Neural crest cell (in vitro differentiated cells): ENCODE measurements around the gene WDR27. TPM values are rescaled to one million over a fixed set of nuclear protein-coding genes. Genes with fewer than 3 reads are reported as not detected.

Experiments
- DNase-seq: peaks from one replicate; pipeline ENCODE4 v3.0.0; 2021; ENCODE audit warnings: low read depth, mixed read lengths, low spot score
- H3K27ac Mint-ChIP-seq: one replicate; pipeline ENCODE4 v1.8.0; 2021; ENCODE audit warnings: mild to moderate bottlenecking, mixed read lengths; ENCODE audit not compliant: unreplicated experiment
- H3K27me3 Mint-ChIP-seq: 2 replicates; pipeline ENCODE4 v1.8.0; 2021; ENCODE audit warnings: low read depth, mild to moderate bottlenecking, mixed read lengths
- H3K36me3 Mint-ChIP-seq: 2 replicates; pipeline ENCODE4 v1.8.0; 2021; ENCODE audit warnings: low read depth, mild to moderate bottlenecking, mixed read lengths
- H3K4me1 Mint-ChIP-seq: 2 replicates; pipeline ENCODE4 v1.8.0; 2021; ENCODE audit warnings: mixed read lengths
- H3K4me3 Mint-ChIP-seq: one replicate; pipeline ENCODE4 v1.8.0; 2021; ENCODE audit warnings: mild to moderate bottlenecking, mixed read lengths
- H3K9me3 Mint-ChIP-seq: 2 replicates; pipeline ENCODE4 v1.8.0; 2021; ENCODE audit warnings: mixed read lengths
- total RNA-seq: library from RNA; stranded (reverse); gene quantifications from 2 replicates; pipeline ENCODE4 v1.2.1, GENCODE V29; 2021
- TF ChIP-seq, protein P1 (sequence below): fragments of 200-600 bp; sonication (generic); conservative IDR thresholded peaks from 2 replicates; pipeline ENCODE4 v1.5.0; 2021; ENCODE audit warnings: antibody characterized with exemption, mild to moderate bottlenecking

Gene WDR27
- total RNA-seq, 1 donor from 2014 or later: 103 TPM

DNA sequence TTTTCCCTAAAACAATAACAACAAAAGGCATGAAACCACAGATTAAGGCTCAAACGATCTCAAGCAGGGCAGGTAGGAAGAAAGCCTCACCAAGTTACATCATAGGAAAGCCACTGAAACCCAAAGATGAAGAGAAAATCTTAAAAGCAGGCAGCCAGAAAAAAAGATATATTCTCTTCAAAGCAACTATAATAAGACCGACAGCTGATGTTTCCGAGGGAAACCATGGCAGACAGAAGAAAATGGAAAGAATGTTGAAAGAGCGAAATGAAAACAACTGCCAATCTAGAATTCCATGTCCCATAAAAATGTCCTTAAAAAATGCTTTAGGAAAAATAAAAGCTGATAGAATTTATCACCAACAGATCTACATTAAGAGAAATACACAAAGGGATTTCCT is 286.6 kb downstream of the WDR27 start:
- no peak for DNase-seq
- no peak overlapping the region for H3K27ac Mint-ChIP-seq
- H3K36me3 Mint-ChIP-seq: peaks cover 16% of the 10 kb centered on the region
- no peaks in the 10 kb centered on the region for H3K4me1 Mint-ChIP-seq
- TF ChIP-seq, protein P1, sequence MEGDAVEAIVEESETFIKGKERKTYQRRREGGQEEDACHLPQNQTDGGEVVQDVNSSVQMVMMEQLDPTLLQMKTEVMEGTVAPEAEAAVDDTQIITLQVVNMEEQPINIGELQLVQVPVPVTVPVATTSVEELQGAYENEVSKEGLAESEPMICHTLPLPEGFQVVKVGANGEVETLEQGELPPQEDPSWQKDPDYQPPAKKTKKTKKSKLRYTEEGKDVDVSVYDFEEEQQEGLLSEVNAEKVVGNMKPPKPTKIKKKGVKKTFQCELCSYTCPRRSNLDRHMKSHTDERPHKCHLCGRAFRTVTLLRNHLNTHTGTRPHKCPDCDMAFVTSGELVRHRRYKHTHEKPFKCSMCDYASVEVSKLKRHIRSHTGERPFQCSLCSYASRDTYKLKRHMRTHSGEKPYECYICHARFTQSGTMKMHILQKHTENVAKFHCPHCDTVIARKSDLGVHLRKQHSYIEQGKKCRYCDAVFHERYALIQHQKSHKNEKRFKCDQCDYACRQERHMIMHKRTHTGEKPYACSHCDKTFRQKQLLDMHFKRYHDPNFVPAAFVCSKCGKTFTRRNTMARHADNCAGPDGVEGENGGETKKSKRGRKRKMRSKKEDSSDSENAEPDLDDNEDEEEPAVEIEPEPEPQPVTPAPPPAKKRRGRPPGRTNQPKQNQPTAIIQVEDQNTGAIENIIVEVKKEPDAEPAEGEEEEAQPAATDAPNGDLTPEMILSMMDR: no peak
- no peaks in the 10 kb centered on the region for H3K27me3 Mint-ChIP-seq
- H3K4me3 Mint-ChIP-seq: no peak overlapping the region
- H3K9me3 Mint-ChIP-seq: peaks cover 24% of the 10 kb centered on the region

DNA sequence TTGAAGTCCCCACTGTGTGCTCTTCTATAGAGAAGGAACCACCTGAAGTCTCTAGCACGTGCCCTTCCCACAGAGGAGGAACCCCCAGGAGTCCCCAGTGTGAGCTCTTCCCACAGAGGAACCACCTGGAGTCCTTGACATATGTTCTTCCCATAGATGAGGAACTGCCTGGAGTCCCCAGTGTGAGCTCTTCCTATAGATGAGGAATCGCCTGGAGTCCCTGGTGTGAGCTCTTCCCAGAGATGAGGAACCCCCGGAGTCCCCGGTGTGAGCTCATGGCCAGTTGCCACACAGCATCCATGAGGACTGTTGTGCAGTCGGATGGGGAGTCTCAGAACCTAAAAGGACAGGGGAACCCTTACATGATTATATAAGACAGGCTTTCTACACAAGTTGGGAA is 290.1 kb downstream of the WDR27 start:
- peaks cover 27% of the 10 kb centered on the region for H3K9me3 Mint-ChIP-seq
- no peaks in the 10 kb centered on the region for H3K4me1 Mint-ChIP-seq
- DNase-seq: no peak
- peaks cover 21% of the 10 kb centered on the region for H3K36me3 Mint-ChIP-seq
- no peak overlapping the region for H3K4me3 Mint-ChIP-seq
- H3K27me3 Mint-ChIP-seq: no peaks in the 10 kb centered on the region
- H3K27ac Mint-ChIP-seq: no peak overlapping the region
- TF ChIP-seq, protein P1: no peak

DNA sequence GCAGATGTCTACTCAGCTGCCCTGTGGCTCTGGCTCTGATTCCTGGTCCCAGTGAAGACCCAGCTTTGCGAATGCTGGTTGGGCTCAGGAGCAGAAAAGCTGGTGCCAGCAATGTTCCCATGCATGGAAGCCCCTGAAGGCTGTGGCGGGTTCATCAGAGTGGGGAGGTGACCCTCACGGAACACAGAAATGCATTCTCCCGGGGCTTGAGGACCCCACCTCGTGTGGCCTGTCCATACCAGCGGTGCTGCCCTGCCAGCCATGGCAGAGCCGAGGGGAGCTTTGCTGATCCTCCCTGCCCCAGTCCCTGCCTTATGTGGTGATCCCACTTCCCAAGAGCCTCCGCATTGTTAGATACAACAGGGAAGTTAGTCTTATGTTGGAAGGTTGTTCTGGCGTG is 290.5 kb downstream of the WDR27 start:
- no peak for DNase-seq
- Mint-ChIP-seq H3K4me1 (no peaks in the 10 kb centered on the region), H3K27ac (no peak overlapping the region), H3K27me3 (no peaks in the 10 kb centered on the region), H3K36me3 (peaks cover 21% of the 10 kb centered on the region), H3K4me3 (no peak overlapping the region), H3K9me3 (peaks cover 27% of the 10 kb centered on the region)
- TF ChIP-seq, protein P1: no peak

DNA sequence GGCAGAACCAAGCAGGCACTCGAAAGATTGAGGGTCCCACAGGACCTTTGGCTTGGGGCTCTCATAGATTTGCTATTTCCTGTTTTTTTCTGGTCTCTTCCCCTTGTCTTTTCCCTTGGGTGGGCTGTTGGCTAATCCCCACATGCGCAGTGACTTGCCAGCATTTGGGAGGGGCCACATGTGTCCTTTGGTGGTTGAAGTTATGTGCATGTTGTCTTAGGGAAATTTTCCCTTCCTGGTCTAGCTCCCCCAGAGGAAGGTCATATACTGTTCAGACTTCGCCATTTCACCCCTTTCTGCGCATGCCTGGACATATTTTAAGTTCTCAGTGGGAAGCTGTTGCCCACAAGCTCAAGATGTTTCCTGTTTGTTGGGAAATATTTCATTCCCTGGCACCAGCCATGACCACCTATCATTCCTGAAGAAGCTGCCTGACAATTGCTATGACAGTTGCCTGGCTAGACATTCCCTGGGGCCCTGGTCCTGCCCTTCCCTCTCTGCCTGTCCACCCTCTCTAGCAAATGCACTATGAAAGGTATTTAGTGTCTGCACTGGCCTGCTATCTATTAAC is 292.0 kb downstream of the WDR27 start:
- TF ChIP-seq, protein P1: no peak
- no peak overlapping the region for H3K27ac Mint-ChIP-seq
- no peak overlapping the region for H3K4me3 Mint-ChIP-seq
- DNase-seq: no peak
- peaks cover 19% of the 10 kb centered on the region for H3K9me3 Mint-ChIP-seq
- no peaks in the 10 kb centered on the region for H3K27me3 Mint-ChIP-seq
- H3K36me3 Mint-ChIP-seq: peaks cover 16% of the 10 kb centered on the region
- no peaks in the 10 kb centered on the region for H3K4me1 Mint-ChIP-seq

DNA sequence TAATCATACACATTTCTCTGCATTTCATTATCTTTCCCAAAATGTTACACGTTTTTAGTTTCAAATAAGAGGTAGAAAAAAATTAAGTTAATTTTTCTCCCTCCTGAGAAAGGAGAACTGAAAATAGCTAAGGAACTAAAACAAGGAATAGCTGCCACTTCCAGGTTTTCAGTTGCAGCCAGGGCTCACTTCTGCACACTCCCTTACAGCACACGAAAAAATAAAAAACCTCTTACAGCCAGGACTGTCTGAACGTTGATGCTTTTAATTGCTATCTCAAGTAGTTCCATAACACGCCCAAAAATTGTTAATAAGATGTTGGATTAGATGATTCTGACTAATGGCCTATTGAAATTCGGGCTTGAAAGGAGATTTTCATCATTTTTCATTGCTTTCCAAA is 294.5 kb downstream of the WDR27 start:
- Mint-ChIP-seq H3K4me3 (no peak overlapping the region), H3K36me3 (peaks cover 10% of the 10 kb centered on the region), H3K9me3 (peaks cover 11% of the 10 kb centered on the region), H3K27me3 (no peaks in the 10 kb centered on the region), H3K4me1 (no peaks in the 10 kb centered on the region), H3K27ac (no peak overlapping the region)
- no peak for DNase-seq
- TF ChIP-seq, protein P1: no peak

Other genes with a start within 250 kb of the WDR27 start
- gene C6orf120, start 97 bp upstream of the WDR27 start, total RNA-seq: 28.2 and 28.7 TPM in 2 replicates
- gene PHF10, start 22.5 kb upstream of the WDR27 start, total RNA-seq: 83.9 and 85.9 TPM in 2 replicates
- gene DYNLT2, start 49.5 kb upstream of the WDR27 start, total RNA-seq: 2.8 TPM in 2 replicates
- gene ERMARD, start 49.6 kb upstream of the WDR27 start, total RNA-seq: 24.2 and 26.3 TPM in 2 replicates